Measurements from ENCODE around the gene MAGED4. TPM values are rescaled to one million over a fixed set of nuclear protein-coding genes. Genes with fewer than 3 reads are reported as not detected.
"Not testable (repeated sequence)": the region's sequence is repeated elsewhere in the genome, so short reads cannot be mapped to it uniquely, and the experiment has no call there.

MAGED4 gene
- total RNA-seq, 2 donors from 2014 or later, result 74.5 to 78.4 TPM

DNA sequence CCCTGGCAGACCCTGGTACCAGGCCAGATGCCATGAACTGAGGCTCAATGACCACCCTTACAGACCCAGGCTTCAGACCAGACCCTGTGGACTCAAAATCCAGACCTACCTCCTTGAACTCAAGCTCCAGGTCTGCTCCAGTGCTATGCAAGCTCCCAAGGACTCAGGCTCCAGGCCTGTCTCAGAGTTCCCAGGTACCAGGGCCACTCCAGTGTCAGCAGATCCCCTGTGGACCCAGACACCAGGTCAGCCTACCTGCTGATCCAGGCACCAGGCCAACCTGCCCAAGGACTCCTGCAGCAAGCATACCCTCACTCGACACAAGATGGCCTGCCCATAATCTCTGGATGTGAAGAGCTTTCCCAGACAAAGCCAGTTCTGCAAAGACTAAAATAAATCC lies 44.7 kb upstream of the MAGED4 start:
- Histone ChIP-seq H3K4me3 (ENCODE audit: low read length) (no peak overlapping the region), H3K4me1 (ENCODE audit: control insufficient read depth, insufficient read depth, low read length) (no peaks in the 10 kb centered on the region), H3K9ac (ENCODE audit: extremely low read depth, low read length, poor library complexity, severe bottlenecking) (no peak overlapping the region), H3K27me3 (ENCODE audit: control insufficient read depth, insufficient read depth, low read length, poor library complexity, severe bottlenecking) (no peaks in the 10 kb centered on the region), H3K9me3 (ENCODE audit: control insufficient read depth, low read length) (no peaks in the 10 kb centered on the region), H3K36me3 (ENCODE audit: control insufficient read depth, insufficient read depth, low read length) (no peaks in the 10 kb centered on the region), H3K27ac (ENCODE audit: low read depth, low read length) (no peak overlapping the region)
- TF ChIP-seq, protein P1, sequence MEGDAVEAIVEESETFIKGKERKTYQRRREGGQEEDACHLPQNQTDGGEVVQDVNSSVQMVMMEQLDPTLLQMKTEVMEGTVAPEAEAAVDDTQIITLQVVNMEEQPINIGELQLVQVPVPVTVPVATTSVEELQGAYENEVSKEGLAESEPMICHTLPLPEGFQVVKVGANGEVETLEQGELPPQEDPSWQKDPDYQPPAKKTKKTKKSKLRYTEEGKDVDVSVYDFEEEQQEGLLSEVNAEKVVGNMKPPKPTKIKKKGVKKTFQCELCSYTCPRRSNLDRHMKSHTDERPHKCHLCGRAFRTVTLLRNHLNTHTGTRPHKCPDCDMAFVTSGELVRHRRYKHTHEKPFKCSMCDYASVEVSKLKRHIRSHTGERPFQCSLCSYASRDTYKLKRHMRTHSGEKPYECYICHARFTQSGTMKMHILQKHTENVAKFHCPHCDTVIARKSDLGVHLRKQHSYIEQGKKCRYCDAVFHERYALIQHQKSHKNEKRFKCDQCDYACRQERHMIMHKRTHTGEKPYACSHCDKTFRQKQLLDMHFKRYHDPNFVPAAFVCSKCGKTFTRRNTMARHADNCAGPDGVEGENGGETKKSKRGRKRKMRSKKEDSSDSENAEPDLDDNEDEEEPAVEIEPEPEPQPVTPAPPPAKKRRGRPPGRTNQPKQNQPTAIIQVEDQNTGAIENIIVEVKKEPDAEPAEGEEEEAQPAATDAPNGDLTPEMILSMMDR (conservative IDR thresholded peaks at IDR 0.05), result no peak
- no peak overlapping the region for H3K4me3 Mint-ChIP-seq
- WGBS, 2 experiments (ENCODE audit: insufficient coverage in 1 of 2, insufficient read length in 1 of 2), result 100% methylated on average over 1 of the region's 1 CpG; no CpG with 5 or more reads in 1 of the 2 experiments
- no peaks in the 10 kb centered on the region for H3K36me3 Mint-ChIP-seq (ENCODE audit: low read depth)
- no peaks in the 10 kb centered on the region for H3K27me3 Mint-ChIP-seq (ENCODE audit: insufficient read depth)
- no peaks in the 10 kb centered on the region for H3K4me1 Mint-ChIP-seq
- DNase-seq, result no peak
- H3K27ac Mint-ChIP-seq, result no peak overlapping the region
- peaks cover 42% of the 10 kb centered on the region for H3K9me3 Mint-ChIP-seq

DNA sequence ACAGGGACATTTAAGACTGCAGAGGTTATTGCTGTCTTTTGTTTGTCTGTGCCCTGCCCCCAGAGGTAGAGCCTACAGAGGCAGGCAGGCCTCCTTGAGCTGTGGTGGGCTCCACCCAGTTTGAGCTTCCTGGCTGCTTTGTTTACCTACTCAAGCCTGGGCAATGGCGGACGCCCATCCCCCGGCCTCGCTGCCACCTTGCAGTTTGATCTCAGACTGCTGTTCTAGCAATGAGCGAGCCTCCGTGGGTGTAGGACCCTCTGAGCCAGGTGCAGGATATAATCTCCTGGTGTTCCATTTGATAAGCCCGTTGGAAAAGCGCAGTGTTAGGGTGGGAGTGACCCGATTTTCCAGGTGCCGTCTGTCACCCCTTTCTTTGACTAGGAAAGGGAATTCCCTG lies 34.0 kb upstream of the MAGED4 start:
- H3K27ac Mint-ChIP-seq; H3K27me3 Mint-ChIP-seq (ENCODE audit: insufficient read depth); H3K4me3 Mint-ChIP-seq: not testable (repeated sequence)

DNA sequence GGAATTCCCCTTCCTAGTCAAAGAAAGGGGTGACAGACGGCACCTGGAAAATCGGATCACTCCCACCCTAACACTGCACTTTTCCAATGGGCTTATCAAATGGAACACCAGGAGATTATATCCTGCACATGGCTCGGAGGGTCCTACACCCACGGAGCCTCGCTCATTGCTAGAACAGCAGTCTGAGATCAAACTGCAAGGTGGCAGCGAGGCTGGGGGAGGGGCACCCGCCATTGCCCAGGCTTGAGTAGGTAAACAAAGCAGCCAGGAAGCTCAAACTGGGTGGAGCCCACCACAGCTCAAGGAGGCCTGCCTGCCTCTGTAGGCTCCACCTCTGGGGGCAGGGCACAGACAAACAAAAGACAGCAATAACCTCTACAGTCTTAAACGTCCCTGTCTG lies 24.5 kb upstream of the MAGED4 start:
- not testable (repeated sequence) for H3K4me3 ChIP-seq (ENCODE audit: low read length); H3K9ac ChIP-seq (ENCODE audit: extremely low read depth, low read length, poor library complexity, severe bottlenecking); H3K36me3 ChIP-seq (ENCODE audit: control insufficient read depth, insufficient read depth, low read length); H3K4me3 Mint-ChIP-seq; DNase-seq; H3K27ac Mint-ChIP-seq; H3K27me3 Mint-ChIP-seq (ENCODE audit: insufficient read depth); H3K4me1 Mint-ChIP-seq; H3K9me3 ChIP-seq (ENCODE audit: control insufficient read depth, low read length); H3K27me3 ChIP-seq (ENCODE audit: control insufficient read depth, insufficient read depth, low read length, poor library complexity, severe bottlenecking); H3K36me3 Mint-ChIP-seq (ENCODE audit: low read depth); H3K4me1 ChIP-seq (ENCODE audit: control insufficient read depth, insufficient read depth, low read length); H3K27ac ChIP-seq (ENCODE audit: low read depth, low read length)
- peaks cover 64% of the 10 kb centered on the region for H3K9me3 Mint-ChIP-seq
- WGBS, 2 experiments (ENCODE audit: insufficient coverage in 1 of 2, insufficient read length in 1 of 2), result 88 to 100% methylated on average over 2 to 8 of the region's 8 CpGs

More for the DNA sequence above, 34.0 kb upstream of the MAGED4 start:
- not testable (repeated sequence) for DNase-seq; H3K36me3 Mint-ChIP-seq (ENCODE audit: low read depth); H3K36me3 ChIP-seq (ENCODE audit: control insufficient read depth, insufficient read depth, low read length); H3K4me3 ChIP-seq (ENCODE audit: low read length); H3K4me1 Mint-ChIP-seq; H3K27ac ChIP-seq (ENCODE audit: low read depth, low read length); H3K4me1 ChIP-seq (ENCODE audit: control insufficient read depth, insufficient read depth, low read length); H3K27me3 ChIP-seq (ENCODE audit: control insufficient read depth, insufficient read depth, low read length, poor library complexity, severe bottlenecking); H3K9me3 ChIP-seq (ENCODE audit: control insufficient read depth, low read length); H3K9ac ChIP-seq (ENCODE audit: extremely low read depth, low read length, poor library complexity, severe bottlenecking)
- 90% methylated on average over 10 of the region's 10 CpGs; no CpG with 5 or more reads in 1 of the 2 experiments for WGBS, 2 experiments (ENCODE audit: insufficient coverage in 1 of 2, insufficient read length in 1 of 2)
- peaks cover 66% of the 10 kb centered on the region for H3K9me3 Mint-ChIP-seq

DNA sequence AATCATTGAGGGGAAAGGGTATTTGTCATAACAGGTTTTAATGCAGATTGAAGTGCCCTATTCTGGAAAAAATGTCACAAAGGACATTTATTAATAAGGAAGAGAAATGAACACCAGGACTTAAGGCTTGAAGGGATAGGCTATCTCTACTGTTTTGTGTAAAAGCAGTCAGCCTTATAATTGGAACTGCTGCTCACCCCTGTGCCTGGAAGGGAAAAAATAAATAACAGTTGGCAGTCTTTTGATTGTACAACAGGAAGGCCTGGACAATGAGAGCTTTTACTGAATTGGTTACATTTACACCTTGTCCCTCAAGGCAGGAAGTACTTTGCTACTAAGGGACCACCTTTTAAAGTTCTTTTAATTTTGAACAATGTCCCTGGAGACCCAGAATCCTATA lies 17.8 kb upstream of the MAGED4 start:
- Mint-ChIP-seq H3K36me3 (ENCODE audit: low read depth) (no peaks in the 10 kb centered on the region), H3K4me3 (no peak overlapping the region), H3K9me3 (peaks cover 55% of the 10 kb centered on the region), H3K27ac (no peak overlapping the region), H3K4me1 (no peaks in the 10 kb centered on the region), H3K27me3 (ENCODE audit: insufficient read depth) (peaks cover 4% of the 10 kb centered on the region)
- H3K4me3 ChIP-seq (ENCODE audit: low read length), result no peak overlapping the region
- no peaks in the 10 kb centered on the region for H3K36me3 ChIP-seq (ENCODE audit: control insufficient read depth, insufficient read depth, low read length)
- no peak overlapping the region for H3K27ac ChIP-seq (ENCODE audit: low read depth, low read length)
- no peaks in the 10 kb centered on the region for H3K9me3 ChIP-seq (ENCODE audit: control insufficient read depth, low read length)
- no peak overlapping the region for H3K9ac ChIP-seq (ENCODE audit: extremely low read depth, low read length, poor library complexity, severe bottlenecking)
- DNase-seq, result no peak
- TF ChIP-seq, protein P1 (conservative IDR thresholded peaks at IDR 0.05), result no peak
- no peaks in the 10 kb centered on the region for H3K4me1 ChIP-seq (ENCODE audit: control insufficient read depth, insufficient read depth, low read length)
- H3K27me3 ChIP-seq (ENCODE audit: control insufficient read depth, insufficient read depth, low read length, poor library complexity, severe bottlenecking), result no peaks in the 10 kb centered on the region

DNA sequence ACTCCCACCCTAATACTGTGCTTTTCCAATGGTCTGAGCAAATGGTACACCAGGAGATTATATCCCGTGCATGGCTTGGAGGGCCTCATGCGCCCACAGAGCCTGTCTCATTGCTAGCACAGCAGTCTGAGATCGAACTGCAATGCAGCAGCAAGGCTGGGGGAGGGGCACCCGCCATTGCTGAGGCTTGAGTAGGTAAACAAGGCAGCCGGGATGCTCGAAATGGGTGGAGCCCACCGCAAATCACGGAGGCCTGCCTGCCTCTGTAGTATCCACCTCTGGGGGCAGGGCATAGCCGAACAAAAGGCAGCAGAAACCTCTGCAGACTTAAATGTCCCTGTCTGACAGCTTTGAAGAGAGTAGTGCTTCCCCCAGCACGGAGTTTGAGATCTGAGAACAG lies 13.6 kb upstream of the MAGED4 start:
- H3K4me1 Mint-ChIP-seq; H3K27me3 ChIP-seq (ENCODE audit: control insufficient read depth, insufficient read depth, low read length, poor library complexity, severe bottlenecking); H3K36me3 Mint-ChIP-seq (ENCODE audit: low read depth); H3K9ac ChIP-seq (ENCODE audit: extremely low read depth, low read length, poor library complexity, severe bottlenecking); H3K36me3 ChIP-seq (ENCODE audit: control insufficient read depth, insufficient read depth, low read length); H3K4me1 ChIP-seq (ENCODE audit: control insufficient read depth, insufficient read depth, low read length); H3K4me3 Mint-ChIP-seq; H3K27ac Mint-ChIP-seq; H3K4me3 ChIP-seq (ENCODE audit: low read length); H3K9me3 ChIP-seq (ENCODE audit: control insufficient read depth, low read length); DNase-seq; H3K27ac ChIP-seq (ENCODE audit: low read depth, low read length): not testable (repeated sequence)
- peaks cover 72% of the 10 kb centered on the region for H3K9me3 Mint-ChIP-seq
- WGBS, 2 experiments (ENCODE audit: insufficient coverage in 1 of 2, insufficient read length in 1 of 2), result 88% methylated on average over 10 of the region's 10 CpGs; no CpG with 5 or more reads in 1 of the 2 experiments
- peaks cover 15% of the 10 kb centered on the region for H3K27me3 Mint-ChIP-seq (ENCODE audit: insufficient read depth)

DNA sequence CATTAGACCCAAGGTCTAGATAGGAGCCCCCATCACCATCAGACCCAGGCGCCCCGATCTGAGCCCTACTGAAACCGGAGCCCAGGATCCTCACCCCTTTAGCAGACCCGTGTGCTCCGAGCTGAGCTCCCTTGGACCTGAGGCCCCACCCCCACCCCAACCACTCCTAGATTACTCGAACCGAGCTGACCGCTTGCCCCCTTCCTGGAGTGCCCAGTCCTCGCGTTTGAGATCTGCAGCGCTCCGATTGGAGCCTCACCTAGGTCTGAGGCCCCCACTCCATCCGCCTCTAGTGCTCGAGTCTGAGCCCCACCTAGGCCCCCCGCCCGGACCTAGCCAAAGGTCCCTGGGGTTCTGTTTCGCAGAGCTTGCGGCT lies 378 bp downstream of the MAGED4 start:
- not testable (repeated sequence) for H3K4me1 ChIP-seq (ENCODE audit: control insufficient read depth, insufficient read depth, low read length); H3K27ac Mint-ChIP-seq; H3K36me3 Mint-ChIP-seq (ENCODE audit: low read depth); H3K27me3 ChIP-seq (ENCODE audit: control insufficient read depth, insufficient read depth, low read length, poor library complexity, severe bottlenecking); DNase-seq; H3K9ac ChIP-seq (ENCODE audit: extremely low read depth, low read length, poor library complexity, severe bottlenecking); H3K9me3 ChIP-seq (ENCODE audit: control insufficient read depth, low read length); H3K4me3 ChIP-seq (ENCODE audit: low read length); H3K27ac ChIP-seq (ENCODE audit: low read depth, low read length); H3K9me3 Mint-ChIP-seq; H3K36me3 ChIP-seq (ENCODE audit: control insufficient read depth, insufficient read depth, low read length); H3K4me3 Mint-ChIP-seq; H3K4me1 Mint-ChIP-seq; H3K27me3 Mint-ChIP-seq (ENCODE audit: insufficient read depth)
- WGBS, 2 experiments (ENCODE audit: insufficient coverage in 1 of 2, insufficient read length in 1 of 2), result no CpG with 5 or more reads among the region's 18 CpGs

Data from endodermal cell (in vitro differentiated cells).